ENCODE results near the gene SYNPR.

SYNPR gene

GRCh38 chr3:63324621-63325020 lies 46.5 kb downstream of the SYNPR start:
- Histone ChIP-seq H4K20me1 (ENCODE audit: insufficient read depth, low read length) (no peaks in the 10 kb centered on the region), H3K79me2 (ENCODE audit: insufficient read depth, low read length) (no peaks in the 10 kb centered on the region), H2AFZ (ENCODE audit: low read length) (no peak overlapping the region), H3K4me1 (ENCODE audit: insufficient read depth, low read length, severe bottlenecking) (no peaks in the 10 kb centered on the region), H3K9me2 (ENCODE audit: low read depth, low read length) (no peaks in the 10 kb centered on the region), H3F3A (ENCODE audit: insufficient read depth, low read length) (no peaks in the 10 kb centered on the region), H3K27me3 (ENCODE audit: insufficient read depth, low read length) (no peaks in the 10 kb centered on the region), H3K4me3 (ENCODE audit: low read depth, low read length, poor library complexity, severe bottlenecking) (no peak overlapping the region), H3K27ac (ENCODE audit: low read depth, low read length, poor library complexity, severe bottlenecking) (no peak overlapping the region), H3K9ac (ENCODE audit: low read length) (no peak overlapping the region), H3K36me3 (ENCODE audit: insufficient read depth, low read length) (no peaks in the 10 kb centered on the region), H3K4me2 (ENCODE audit: low read length) (no peak overlapping the region), H3K9me3 (ENCODE audit: low read length) (no peaks in the 10 kb centered on the region)
- no peak for TF ChIP-seq EZH2 (IDR thresholded peaks at IDR 0.05; ENCODE audit: borderline replicate concordance, low read length)
- TF ChIP-seq CTCF (IDR thresholded peaks at IDR 0.05; ENCODE audit: low read length) = no peak

GRCh38 chr3:63325386-63325785 lies 47.3 kb downstream of the SYNPR start:
- TF ChIP-seq CTCF (IDR thresholded peaks at IDR 0.05; ENCODE audit: low read length) (no peak), EZH2 (IDR thresholded peaks at IDR 0.05; ENCODE audit: borderline replicate concordance, low read length) (no peak)
- H3K4me1 ChIP-seq (ENCODE audit: insufficient read depth, low read length, severe bottlenecking) = no peaks in the 10 kb centered on the region
- H4K20me1 ChIP-seq (ENCODE audit: insufficient read depth, low read length) = no peaks in the 10 kb centered on the region
- no peak overlapping the region for H3K9ac ChIP-seq (ENCODE audit: low read length)
- H3K9me2 ChIP-seq (ENCODE audit: low read depth, low read length) = no peaks in the 10 kb centered on the region
- H3K27me3 ChIP-seq (ENCODE audit: insufficient read depth, low read length) = no peaks in the 10 kb centered on the region
- no peak overlapping the region for H3K4me3 ChIP-seq (ENCODE audit: low read depth, low read length, poor library complexity, severe bottlenecking)
- no peaks in the 10 kb centered on the region for H3K9me3 ChIP-seq (ENCODE audit: low read length)
- H3F3A ChIP-seq (ENCODE audit: insufficient read depth, low read length) = no peaks in the 10 kb centered on the region
- H3K36me3 ChIP-seq (ENCODE audit: insufficient read depth, low read length) = no peaks in the 10 kb centered on the region
- no peak overlapping the region for H3K4me2 ChIP-seq (ENCODE audit: low read length)
- H3K79me2 ChIP-seq (ENCODE audit: insufficient read depth, low read length) = no peaks in the 10 kb centered on the region
- H3K27ac ChIP-seq (ENCODE audit: low read depth, low read length, poor library complexity, severe bottlenecking) = no peak overlapping the region
- H2AFZ ChIP-seq (ENCODE audit: low read length) = no peak overlapping the region

GRCh38 chr3:63328365-63328764 lies 50.3 kb downstream of the SYNPR start:
- H3K27me3 ChIP-seq (ENCODE audit: insufficient read depth, low read length) = no peaks in the 10 kb centered on the region
- no peak overlapping the region for H2AFZ ChIP-seq (ENCODE audit: low read length)
- H3K27ac ChIP-seq (ENCODE audit: low read depth, low read length, poor library complexity, severe bottlenecking) = no peak overlapping the region
- no peak overlapping the region for H3K9ac ChIP-seq (ENCODE audit: low read length)
- H3K36me3 ChIP-seq (ENCODE audit: insufficient read depth, low read length) = no peaks in the 10 kb centered on the region
- no peaks in the 10 kb centered on the region for H4K20me1 ChIP-seq (ENCODE audit: insufficient read depth, low read length)
- no peak for TF ChIP-seq EZH2 (IDR thresholded peaks at IDR 0.05; ENCODE audit: borderline replicate concordance, low read length)
- H3K4me1 ChIP-seq (ENCODE audit: insufficient read depth, low read length, severe bottlenecking) = no peaks in the 10 kb centered on the region
- no peaks in the 10 kb centered on the region for H3K9me3 ChIP-seq (ENCODE audit: low read length)
- H3K4me3 ChIP-seq (ENCODE audit: low read depth, low read length, poor library complexity, severe bottlenecking) = no peak overlapping the region
- H3K4me2 ChIP-seq (ENCODE audit: low read length) = no peak overlapping the region
- no peaks in the 10 kb centered on the region; the same call in 1 of the 2 replicates for H3K79me2 ChIP-seq (ENCODE audit: insufficient read depth, low read length)
- H3F3A ChIP-seq (ENCODE audit: insufficient read depth, low read length) = no peaks in the 10 kb centered on the region
- H3K9me2 ChIP-seq (ENCODE audit: low read depth, low read length) = no peaks in the 10 kb centered on the region

- H3K4me1 ChIP-seq (ENCODE audit: insufficient read depth, low read length, severe bottlenecking) = no peaks in the 10 kb centered on the region
- H3K27me3 ChIP-seq (ENCODE audit: insufficient read depth, low read length) = no peaks in the 10 kb centered on the region
- no peak overlapping the region for H2AFZ ChIP-seq (ENCODE audit: low read length)
- H3K79me2 ChIP-seq (ENCODE audit: insufficient read depth, low read length) = no peaks in the 10 kb centered on the region; the same call in 1 of the 2 replicates
- H3K9ac ChIP-seq (ENCODE audit: low read length) = no peak overlapping the region
- H3K4me3 ChIP-seq (ENCODE audit: low read depth, low read length, poor library complexity, severe bottlenecking) = no peak overlapping the region
- H3K9me2 ChIP-seq (ENCODE audit: low read depth, low read length) = no peaks in the 10 kb centered on the region
- H3K27ac ChIP-seq (ENCODE audit: low read depth, low read length, poor library complexity, severe bottlenecking) = no peak overlapping the region
- H3K9me3 ChIP-seq (ENCODE audit: low read length) = no peaks in the 10 kb centered on the region
- H4K20me1 ChIP-seq (ENCODE audit: insufficient read depth, low read length) = no peaks in the 10 kb centered on the region
- TF ChIP-seq CTCF (IDR thresholded peaks at IDR 0.05; ENCODE audit: low read length) (no peak), EZH2 (IDR thresholded peaks at IDR 0.05; ENCODE audit: borderline replicate concordance, low read length) (no peak)
- H3F3A ChIP-seq (ENCODE audit: insufficient read depth, low read length) = no peaks in the 10 kb centered on the region
- H3K4me2 ChIP-seq (ENCODE audit: low read length) = no peak overlapping the region
- H3K36me3 ChIP-seq (ENCODE audit: insufficient read depth, low read length) = no peaks in the 10 kb centered on the region
Observed at GRCh38 chr3:63331520-63331919, 53.4 kb downstream of the SYNPR start.

All from OCI-LY1 (cell line).